Testis (tissue), 3 donors: Measurements from ENCODE around the gene MARCHF3. TPM values are rescaled to one million over a fixed set of nuclear protein-coding genes. Genes with fewer than 3 reads are reported as not detected.

Source experiments
- DNase-seq: peaks from one replicate; pipeline ENCODE4 v3.0.0-alpha.2; 2019
- H3K27ac ChIP-seq, 2 donors: fragments of 200-600 bp; sonication (generic); one replicate each; pipeline ENCODE4 v1.5.1; 2019
- H3K27me3 ChIP-seq: fragments of 200-600 bp; sonication (generic); one replicate; pipeline ENCODE4 v1.5.1; 2019
- H3K36me3 ChIP-seq: fragments of 200-600 bp; sonication (generic); one replicate; pipeline ENCODE4 v1.5.1; 2017; ENCODE audit warnings: low read depth; ENCODE audit errors: missing control alignments
- H3K4me1 ChIP-seq: fragments of 200-600 bp; sonication (generic); one replicate; pipeline ENCODE4 v1.5.1; 2019
- H3K4me3 ChIP-seq, 2 donors: fragments of 200-600 bp; sonication (generic); one replicate each; pipeline ENCODE4 v1.5.1; 2017 to 2019
- H3K9me3 ChIP-seq: fragments of 200-600 bp; sonication (generic); one replicate; pipeline ENCODE4 v1.5.1; 2017
- CTCF ChIP-seq, 3 experiments: fragments of 450-650 bp in 2 of 3; fragments of 200-600 bp in 1 of 3; sonication (generic) in 1 of 3; IDR thresholded peaks; one replicate each; pipeline ENCODE4 v1.5.1; 2016 to 2019; ENCODE audit warnings: antibody characterized with exemption in 3 of 3, mild to moderate bottlenecking in 2 of 3, moderate library complexity in 1 of 3
- POLR2A ChIP-seq: fragments of 450-650 bp; IDR thresholded peaks from one replicate; pipeline ENCODE4 v1.6.1; 2017; ENCODE audit warnings: antibody characterized with exemption, mild to moderate bottlenecking, moderate library complexity
- WGBS, 2 donors: methylation state at CpG; one replicate each; pipeline ENCODE4 v1.1.5; 2018; 5-methylcytosine and 5-hydroxymethylcytosine counted together
- intact Hi-C: fragments of 100-400 bp; cut with DNase I; formaldehyde crosslinking; loops from one replicate; pipeline ENCODE4 v1.15.1; 2023; ENCODE audit warnings: low total_unique reads
- polyA plus RNA-seq: library from polyadenylated mRNA; stranded (reverse); fragments of 350-450 nt; fragmentation: Illumina TruSeq; extraction: RNeasy Lipid Tissue Mini Kit (QIAGEN cat#74804); gene quantifications from one replicate; pipeline ENCODE4 v1.2.3, GENCODE V29; 2014; ENCODE audit warnings: low read depth, low replicate concordance; ENCODE audit not compliant: insufficient read depth
- total RNA-seq, 2 donors: library from RNA; depleted of rRNA; stranded (reverse); fragments of >200 nt; gene quantifications; one replicate each; pipeline ENCODE4 v1.2.3, GENCODE V29; 2016

MARCHF3 gene
- total and polyA plus RNA-seq, 3 donors from 2014 or later = 34.0 to 81.9 (median 38.8) TPM

- TF ChIP-seq POLR2A = no peak
- TF ChIP-seq CTCF (IDR thresholded peaks at IDR 0.05) = no peak
- H3K4me1 ChIP-seq = no peaks in the 10 kb centered on the region
- no peak for DNase-seq
- no peak overlapping the region for H3K4me3 ChIP-seq
- no peak overlapping the region for H3K27ac ChIP-seq
- no peaks in the 10 kb centered on the region for H3K9me3 ChIP-seq
- intact Hi-C loops = no loop called here
- no peaks in the 10 kb centered on the region for H3K36me3 ChIP-seq
- H3K27me3 ChIP-seq = no peaks in the 10 kb centered on the region
- 91 to 96% methylated on average over 2 of the region's 2 CpGs for WGBS, 2 donors
Measured at GRCh38 chr5:126983874-126984266, 46.5 kb downstream of the MARCHF3 start.

GRCh38 chr5:126982926-126983873 is 47.2 kb downstream of the MARCHF3 start:
- H3K4me1 ChIP-seq = no peaks in the 10 kb centered on the region
- no peak overlapping the region for H3K4me3 ChIP-seq
- no peak overlapping the region for H3K27ac ChIP-seq
- no peaks in the 10 kb centered on the region for H3K9me3 ChIP-seq
- H3K36me3 ChIP-seq = no peaks in the 10 kb centered on the region
- no peak for TF ChIP-seq POLR2A
- no peak for TF ChIP-seq CTCF (IDR thresholded peaks at IDR 0.05)
- intact Hi-C loops = no loop called here
- 86 to 90% methylated on average over 12 of the region's 12 CpGs for WGBS, 2 donors
- no peaks in the 10 kb centered on the region for H3K27me3 ChIP-seq
- DNase-seq = no peak

GRCh38 chr5:126982202-126982601 is 48.2 kb downstream of the MARCHF3 start:
- H3K4me1 ChIP-seq = no peaks in the 10 kb centered on the region
- H3K36me3 ChIP-seq = no peaks in the 10 kb centered on the region
- WGBS, 2 donors = 67 to 83% methylated on average over 1 of the region's 1 CpG
- TF ChIP-seq POLR2A = no peak
- no peak for TF ChIP-seq CTCF (IDR thresholded peaks at IDR 0.05)
- no peaks in the 10 kb centered on the region for H3K27me3 ChIP-seq
- intact Hi-C loops = no loop called here
- H3K9me3 ChIP-seq = no peaks in the 10 kb centered on the region
- no peak overlapping the region for H3K27ac ChIP-seq
- no peak for DNase-seq
- H3K4me3 ChIP-seq = no peak overlapping the region

GRCh38 chr5:126981701-126982100 is 48.7 kb downstream of the MARCHF3 start:
- DNase-seq = no peak
- TF ChIP-seq CTCF (IDR thresholded peaks at IDR 0.05) = no peak
- no peak for TF ChIP-seq POLR2A
- H3K36me3 ChIP-seq = no peaks in the 10 kb centered on the region
- H3K4me3 ChIP-seq = no peak overlapping the region
- no peaks in the 10 kb centered on the region for H3K27me3 ChIP-seq
- WGBS, 2 donors = 65 to 71% methylated on average over 1 of the region's 1 CpG
- no peaks in the 10 kb centered on the region for H3K4me1 ChIP-seq
- intact Hi-C loops = no loop called here
- no peak overlapping the region for H3K27ac ChIP-seq
- no peaks in the 10 kb centered on the region for H3K9me3 ChIP-seq

- Histone ChIP-seq H3K4me3 (no peak overlapping the region), H3K4me1 (no peaks in the 10 kb centered on the region), H3K27ac (no peak overlapping the region), H3K9me3 (no peaks in the 10 kb centered on the region), H3K36me3 (no peaks in the 10 kb centered on the region), H3K27me3 (no peaks in the 10 kb centered on the region)
- intact Hi-C loops = no loop called here
- TF ChIP-seq CTCF (IDR thresholded peaks at IDR 0.05) (no peak), POLR2A (no peak)
- WGBS, 2 donors = 75 to 88% methylated on average over 2 of the region's 2 CpGs
- DNase-seq = no peak
Measured at GRCh38 chr5:126981222-126981621, 49.1 kb downstream of the MARCHF3 start.
